ENCODE data around the gene ZNF580.

- TF ChIP-seq EP300 (IDR thresholded peaks at IDR 0.05) (no peak), CTCF (IDR thresholded peaks at IDR 0.05) (no peak)
These were observed 21.5 kb upstream of the ZNF580 start for GRCh38 chr19:55619286-55619685.

All from ovary (tissue), 3 donors.